ENCODE results near the gene SERGEF. TPM values are rescaled to one million over a fixed set of nuclear protein-coding genes. Genes with fewer than 3 reads are reported as not detected.

SERGEF gene
- polyA plus RNA-seq, 3 donors: 14.3 to 33.7 (median 33.3) TPM

GRCh38 chr11:18056561-18057181, 43.8 kb upstream of the SERGEF start:
- Mint-ChIP-seq H3K9me3 (no peaks in the 10 kb centered on the region), H3K4me3 (no peak overlapping the region), H3K36me3 (no peaks in the 10 kb centered on the region), H3K27ac (no peak overlapping the region), H3K4me1 (no peaks in the 10 kb centered on the region), H3K27me3 (ENCODE audit: low read depth in 3 of 3) (peaks cover 0 to 2% (median 0%) of the 10 kb centered on the region in 3 donors)
- intact Hi-C loops (cut with micrococcal nuclease): no loop called here
- no peak overlapping the region for H3K9ac ChIP-seq (ENCODE audit: insufficient read depth, low read length, poor library complexity, severe bottlenecking)
- no peaks in the 10 kb centered on the region for H3K9me3 ChIP-seq (replicated peaks in 1 of 2; ENCODE audit: control insufficient read depth in 1 of 2, insufficient read depth in 1 of 2, low read length in 2 of 2)
- no peaks in the 10 kb centered on the region for H3K79me2 ChIP-seq (ENCODE audit: insufficient read depth, low read length)
- no peak overlapping the region for H3K4me2 ChIP-seq (replicated peaks; ENCODE audit: extremely low read depth, low read length, poor library complexity, severe bottlenecking)
- no peaks in the 10 kb centered on the region for H3K36me3 ChIP-seq (replicated peaks in 1 of 2; ENCODE audit: control insufficient read depth in 1 of 2, insufficient read depth in 2 of 2, low read length in 2 of 2)
- no peaks in the 10 kb centered on the region for H3K4me1 ChIP-seq (ENCODE audit: control insufficient read depth in 1 of 2, insufficient read depth in 2 of 2, low read length in 2 of 2)
- TF ChIP-seq, protein P1, sequence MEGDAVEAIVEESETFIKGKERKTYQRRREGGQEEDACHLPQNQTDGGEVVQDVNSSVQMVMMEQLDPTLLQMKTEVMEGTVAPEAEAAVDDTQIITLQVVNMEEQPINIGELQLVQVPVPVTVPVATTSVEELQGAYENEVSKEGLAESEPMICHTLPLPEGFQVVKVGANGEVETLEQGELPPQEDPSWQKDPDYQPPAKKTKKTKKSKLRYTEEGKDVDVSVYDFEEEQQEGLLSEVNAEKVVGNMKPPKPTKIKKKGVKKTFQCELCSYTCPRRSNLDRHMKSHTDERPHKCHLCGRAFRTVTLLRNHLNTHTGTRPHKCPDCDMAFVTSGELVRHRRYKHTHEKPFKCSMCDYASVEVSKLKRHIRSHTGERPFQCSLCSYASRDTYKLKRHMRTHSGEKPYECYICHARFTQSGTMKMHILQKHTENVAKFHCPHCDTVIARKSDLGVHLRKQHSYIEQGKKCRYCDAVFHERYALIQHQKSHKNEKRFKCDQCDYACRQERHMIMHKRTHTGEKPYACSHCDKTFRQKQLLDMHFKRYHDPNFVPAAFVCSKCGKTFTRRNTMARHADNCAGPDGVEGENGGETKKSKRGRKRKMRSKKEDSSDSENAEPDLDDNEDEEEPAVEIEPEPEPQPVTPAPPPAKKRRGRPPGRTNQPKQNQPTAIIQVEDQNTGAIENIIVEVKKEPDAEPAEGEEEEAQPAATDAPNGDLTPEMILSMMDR (IDR thresholded peaks at IDR 0.05): no peak
- H3K27ac ChIP-seq (ENCODE audit: low read depth in 1 of 2, low read length in 2 of 2): no peak overlapping the region
- no peak overlapping the region for H3K4me3 ChIP-seq (replicated peaks in 1 of 3; ENCODE audit: low read depth in 2 of 3, low read length in 3 of 3)
- WGBS (ENCODE audit: insufficient coverage): no CpG with 5 or more reads among the region's 1 CpG
- H2AFZ ChIP-seq (ENCODE audit: insufficient read depth, low read depth, low read length, poor library complexity, severe bottlenecking): no peak overlapping the region
- DNase-seq: no peak
- no peaks in the 10 kb centered on the region for H3K27me3 ChIP-seq (ENCODE audit: control insufficient read depth in 2 of 2, insufficient read depth in 2 of 2, low read length in 2 of 2)
- no peaks in the 10 kb centered on the region for H4K20me1 ChIP-seq (ENCODE audit: insufficient read depth, low read length)

DNA sequence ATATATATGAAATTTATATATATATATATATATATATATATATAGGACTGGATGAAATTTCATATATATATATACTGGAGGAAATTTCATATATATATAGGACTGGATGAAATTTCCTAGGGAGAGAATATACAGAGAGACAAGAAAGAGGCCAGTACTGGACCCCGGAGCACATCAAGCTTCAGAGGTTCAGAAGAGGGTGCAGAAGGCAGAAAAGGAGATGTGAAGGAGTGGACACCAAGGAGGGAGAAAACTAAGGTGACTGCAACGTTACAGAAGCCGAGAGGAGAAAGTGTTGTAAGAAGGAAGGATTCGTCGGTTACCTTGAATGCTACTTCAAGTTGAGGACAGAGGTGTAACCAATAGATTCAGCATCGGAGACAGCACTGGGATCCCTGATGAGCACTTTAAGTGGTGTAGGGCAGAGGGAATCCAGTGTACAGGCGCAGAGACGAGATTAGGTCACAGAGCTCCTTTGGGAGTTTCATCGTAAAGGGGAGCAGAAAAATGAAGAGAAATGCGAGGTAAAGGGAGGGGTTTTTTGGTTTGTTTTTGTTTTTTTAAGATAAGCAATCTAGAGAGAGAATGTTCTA, 41.8 kb upstream of the SERGEF start:
- no peaks in the 10 kb centered on the region for H4K20me1 ChIP-seq (ENCODE audit: insufficient read depth, low read length)
- intact Hi-C loops (cut with micrococcal nuclease): no loop called here
- DNase-seq: no peak
- H3K27me3 ChIP-seq (ENCODE audit: control insufficient read depth in 2 of 2, insufficient read depth in 2 of 2, low read length in 2 of 2): no peaks in the 10 kb centered on the region
- H3K9me3 Mint-ChIP-seq: no peaks in the 10 kb centered on the region
- WGBS (ENCODE audit: insufficient coverage): 97% methylated on average over 10 of the region's 10 CpGs
- peaks cover 0 to 2% (median 2%) of the 10 kb centered on the region in 3 donors for H3K27me3 Mint-ChIP-seq (ENCODE audit: low read depth in 3 of 3)
- no peaks in the 10 kb centered on the region for H3K79me2 ChIP-seq (ENCODE audit: insufficient read depth, low read length)
- H3K9me3 ChIP-seq (replicated peaks in 1 of 2; ENCODE audit: control insufficient read depth in 1 of 2, insufficient read depth in 1 of 2, low read length in 2 of 2): no peaks in the 10 kb centered on the region
- H3K36me3 Mint-ChIP-seq: no peaks in the 10 kb centered on the region
- no peak overlapping the region for H3K4me3 Mint-ChIP-seq
- no peak overlapping the region for H3K27ac Mint-ChIP-seq
- TF ChIP-seq, protein P1 (IDR thresholded peaks at IDR 0.05): no peak
- no peaks in the 10 kb centered on the region for H3K4me1 Mint-ChIP-seq
- H2AFZ ChIP-seq (ENCODE audit: insufficient read depth, low read depth, low read length, poor library complexity, severe bottlenecking): no peak overlapping the region
- no peaks in the 10 kb centered on the region for H3K4me1 ChIP-seq (ENCODE audit: control insufficient read depth in 1 of 2, insufficient read depth in 2 of 2, low read length in 2 of 2)
- H3K27ac ChIP-seq (ENCODE audit: low read depth in 1 of 2, low read length in 2 of 2): no peak overlapping the region
- H3K36me3 ChIP-seq (replicated peaks in 1 of 2; ENCODE audit: control insufficient read depth in 1 of 2, insufficient read depth in 2 of 2, low read length in 2 of 2): no peaks in the 10 kb centered on the region
- H3K9ac ChIP-seq (ENCODE audit: insufficient read depth, low read length, poor library complexity, severe bottlenecking): no peak overlapping the region
- H3K4me2 ChIP-seq (replicated peaks; ENCODE audit: extremely low read depth, low read length, poor library complexity, severe bottlenecking): no peak overlapping the region
- H3K4me3 ChIP-seq (replicated peaks in 1 of 3; ENCODE audit: low read depth in 2 of 3, low read length in 3 of 3): no peak overlapping the region

All from CD14-positive monocyte (primary cell).